Measurements from ENCODE around the gene LRRC41. TPM values are rescaled to one million over a fixed set of nuclear protein-coding genes. Genes with fewer than 3 reads are reported as not detected.

The LRRC41 gene
- total RNA-seq, 3 donors from 2014 or later: 60.0 to 85.5 (median 69.2) TPM

DNA sequence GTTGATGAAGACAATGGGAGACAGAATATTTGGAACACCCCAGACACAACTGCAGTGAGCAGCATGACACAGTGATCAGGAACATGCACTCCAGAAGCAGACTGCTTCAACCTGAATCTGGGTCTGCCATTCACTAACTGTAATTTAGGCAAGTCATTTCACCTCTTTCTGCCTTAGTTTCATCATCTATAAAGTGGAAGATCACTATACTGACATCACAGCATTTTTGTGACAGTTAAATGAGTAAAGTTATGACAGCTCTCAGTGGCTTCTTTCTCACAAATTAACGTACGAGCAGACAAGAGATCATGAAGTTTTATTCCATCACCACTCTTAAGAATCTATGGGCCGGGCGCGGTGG is 14.3 kb downstream of the LRRC41 start:
- intact Hi-C loops (cut with DNase I; ENCODE audit: low total_unique reads): no loop called here

DNA sequence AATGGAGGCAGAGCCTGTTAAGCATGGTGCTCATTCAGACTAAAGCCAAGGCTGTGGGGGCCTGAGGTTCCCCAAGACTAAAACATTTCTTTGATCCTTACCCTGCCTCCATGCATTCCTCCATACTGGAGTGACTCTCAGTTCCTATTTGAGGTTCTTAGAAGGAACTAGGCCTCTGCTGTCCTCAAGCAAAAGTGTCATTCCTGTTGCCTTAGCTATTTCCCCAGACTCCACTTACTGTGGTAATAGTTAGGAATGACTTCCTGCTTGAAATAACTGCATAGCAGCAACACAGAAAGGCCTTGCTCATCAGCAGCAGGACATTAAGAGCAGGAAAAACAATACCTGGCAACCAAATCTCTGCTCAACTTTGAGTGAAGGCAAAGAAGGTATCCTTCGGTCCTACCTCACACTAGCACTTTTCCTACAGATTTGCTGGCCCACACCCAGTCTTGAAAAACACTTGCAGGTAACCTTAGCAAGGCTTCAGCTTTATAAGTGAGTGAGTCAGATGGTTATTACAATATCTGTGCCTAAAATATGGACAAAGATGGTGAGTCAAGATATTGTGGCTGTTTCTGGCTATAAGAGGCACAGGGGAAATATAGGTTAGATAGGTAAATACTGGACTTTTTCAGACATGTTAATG is 14.8 kb downstream of the LRRC41 start:
- Histone ChIP-seq H3K27ac (no peak overlapping the region), H3K9me3 (no peaks in the 10 kb centered on the region), H3K4me1 (no peaks in the 10 kb centered on the region), H3K27me3 (no peaks in the 10 kb centered on the region), H3K4me3 (no peak overlapping the region), H3K36me3 (peaks cover 15% of the 10 kb centered on the region)
- TF ChIP-seq, protein P1, sequence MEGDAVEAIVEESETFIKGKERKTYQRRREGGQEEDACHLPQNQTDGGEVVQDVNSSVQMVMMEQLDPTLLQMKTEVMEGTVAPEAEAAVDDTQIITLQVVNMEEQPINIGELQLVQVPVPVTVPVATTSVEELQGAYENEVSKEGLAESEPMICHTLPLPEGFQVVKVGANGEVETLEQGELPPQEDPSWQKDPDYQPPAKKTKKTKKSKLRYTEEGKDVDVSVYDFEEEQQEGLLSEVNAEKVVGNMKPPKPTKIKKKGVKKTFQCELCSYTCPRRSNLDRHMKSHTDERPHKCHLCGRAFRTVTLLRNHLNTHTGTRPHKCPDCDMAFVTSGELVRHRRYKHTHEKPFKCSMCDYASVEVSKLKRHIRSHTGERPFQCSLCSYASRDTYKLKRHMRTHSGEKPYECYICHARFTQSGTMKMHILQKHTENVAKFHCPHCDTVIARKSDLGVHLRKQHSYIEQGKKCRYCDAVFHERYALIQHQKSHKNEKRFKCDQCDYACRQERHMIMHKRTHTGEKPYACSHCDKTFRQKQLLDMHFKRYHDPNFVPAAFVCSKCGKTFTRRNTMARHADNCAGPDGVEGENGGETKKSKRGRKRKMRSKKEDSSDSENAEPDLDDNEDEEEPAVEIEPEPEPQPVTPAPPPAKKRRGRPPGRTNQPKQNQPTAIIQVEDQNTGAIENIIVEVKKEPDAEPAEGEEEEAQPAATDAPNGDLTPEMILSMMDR (IDR thresholded peaks at IDR 0.05): no peak
- TF ChIP-seq POLR2A (IDR thresholded peaks at IDR 0.05) (no peak), POLR2AphosphoS5 (IDR thresholded peaks at IDR 0.05) (no peak)
- no peak for DNase-seq (ENCODE audit: low spot score in 2 of 2)
- intact Hi-C loops (cut with DNase I; ENCODE audit: low total_unique reads): no loop called here

More for the DNA sequence above, 14.3 kb downstream of the LRRC41 start:
- no peaks in the 10 kb centered on the region for H3K27me3 ChIP-seq
- H3K27ac ChIP-seq: no peak overlapping the region
- TF ChIP-seq POLR2AphosphoS5 (IDR thresholded peaks at IDR 0.05) (no peak), POLR2A (IDR thresholded peaks at IDR 0.05) (no peak)
- TF ChIP-seq, protein P1 (IDR thresholded peaks at IDR 0.05): no peak
- no peak overlapping the region for H3K4me3 ChIP-seq
- H3K9me3 ChIP-seq: no peaks in the 10 kb centered on the region
- H3K36me3 ChIP-seq: peaks cover 15% of the 10 kb centered on the region
- DNase-seq (ENCODE audit: low spot score in 2 of 2): no peak
- no peaks in the 10 kb centered on the region for H3K4me1 ChIP-seq

DNA sequence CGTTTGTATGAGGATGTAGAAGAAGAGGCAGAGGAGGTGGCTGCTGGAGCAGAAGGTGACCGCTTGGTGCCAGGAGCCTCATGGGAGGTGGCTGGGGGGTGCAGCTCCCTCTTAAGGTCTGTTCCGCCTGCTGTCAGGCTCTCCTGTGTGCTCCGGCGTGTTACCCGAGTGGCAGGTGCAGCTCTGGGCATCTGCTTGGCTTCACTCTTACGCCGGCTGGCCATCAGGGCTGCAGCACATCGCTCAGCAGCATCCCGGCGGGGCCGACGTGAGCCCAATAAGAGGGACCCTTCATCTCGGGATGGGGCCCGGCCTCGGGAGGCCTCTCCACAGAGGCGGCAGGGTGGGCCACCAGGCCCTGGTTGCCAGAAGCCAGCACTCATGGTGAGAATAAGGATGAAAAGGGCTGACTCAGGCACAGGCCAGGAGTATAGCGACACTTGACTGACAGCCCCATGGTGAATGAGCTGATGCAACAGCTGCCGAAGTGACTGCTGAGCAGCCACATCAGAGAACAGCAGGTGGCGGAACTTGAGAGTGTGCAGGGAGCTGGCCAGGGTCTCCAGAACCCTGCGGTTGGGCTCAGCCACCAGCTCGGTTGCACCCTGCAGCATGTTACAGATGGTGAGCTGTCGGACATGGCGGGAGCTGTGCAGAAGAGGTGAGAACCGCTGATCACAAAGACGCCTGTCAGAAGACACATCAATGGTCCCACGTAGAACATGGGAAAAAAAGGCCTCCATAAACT is 17.5 kb downstream of the LRRC41 start:
- Histone ChIP-seq H3K4me3 (no peak overlapping the region), H3K4me1 (no peaks in the 10 kb centered on the region), H3K36me3 (peaks cover 17% of the 10 kb centered on the region), H3K9me3 (no peaks in the 10 kb centered on the region), H3K27ac (no peak overlapping the region), H3K27me3 (no peaks in the 10 kb centered on the region)
- TF ChIP-seq POLR2AphosphoS5 (IDR thresholded peaks at IDR 0.05) (no peak), POLR2A (IDR thresholded peaks at IDR 0.05) (no peak)
- TF ChIP-seq, protein P1 (IDR thresholded peaks at IDR 0.05): no peak
- DNase-seq (ENCODE audit: low spot score in 2 of 2): no peak
- intact Hi-C loops (cut with DNase I; ENCODE audit: low total_unique reads): no loop called here

DNA sequence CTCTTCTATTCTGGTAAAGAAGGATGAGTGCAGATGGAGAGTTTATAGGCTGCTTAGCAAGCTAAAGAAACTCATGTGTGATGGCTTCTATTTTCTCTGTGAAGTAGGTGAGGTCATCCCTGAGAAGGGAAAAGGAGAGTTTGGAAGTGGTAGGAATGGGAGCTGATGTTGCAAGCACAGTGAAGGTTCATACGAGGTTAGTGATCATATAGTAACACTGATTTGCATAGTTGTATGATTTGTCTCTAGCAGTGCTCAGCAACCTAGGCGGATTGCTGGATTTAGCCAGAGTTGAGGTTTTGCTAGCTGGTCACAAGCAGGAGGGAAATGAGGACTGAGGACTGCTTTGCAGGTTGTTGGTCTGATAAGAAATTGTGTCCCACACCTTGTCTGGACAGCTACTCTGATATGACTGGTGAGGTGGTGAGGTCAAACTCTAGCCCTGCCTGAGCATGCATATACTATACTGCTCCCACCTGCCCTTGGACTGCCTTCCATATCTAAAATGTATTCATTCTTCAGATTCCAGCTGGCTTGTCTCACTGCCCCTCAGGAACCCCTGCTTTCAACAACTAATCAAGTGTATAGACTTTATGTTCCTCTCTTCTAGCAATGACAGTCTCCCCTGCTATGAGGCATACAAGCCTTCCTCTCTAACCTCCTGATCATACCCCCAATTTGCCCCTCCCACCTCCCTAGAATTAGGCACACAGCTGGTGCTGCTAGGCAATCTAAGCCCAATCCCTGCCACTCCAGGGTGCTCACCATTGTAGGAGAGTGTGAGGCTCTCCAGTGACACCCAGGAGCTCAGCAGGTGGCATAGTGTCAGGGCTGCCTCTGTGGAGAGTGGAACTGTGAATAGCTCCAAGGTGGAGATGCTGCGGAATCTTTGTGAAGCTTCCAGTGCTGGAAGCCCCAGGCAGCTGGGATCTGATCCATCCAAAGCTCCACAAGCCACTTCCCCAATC is 18.5 kb downstream of the LRRC41 start:
- intact Hi-C loops (cut with DNase I; ENCODE audit: low total_unique reads): no loop called here
- Histone ChIP-seq H3K4me3 (no peak overlapping the region), H3K36me3 (peaks cover 21% of the 10 kb centered on the region), H3K27me3 (no peaks in the 10 kb centered on the region), H3K9me3 (no peaks in the 10 kb centered on the region), H3K27ac (no peak overlapping the region), H3K4me1 (no peaks in the 10 kb centered on the region)
- TF ChIP-seq, protein P1 (IDR thresholded peaks at IDR 0.05): no peak
- TF ChIP-seq POLR2AphosphoS5 (IDR thresholded peaks at IDR 0.05) (no peak), POLR2A (IDR thresholded peaks at IDR 0.05) (no peak)
- DNase-seq (ENCODE audit: low spot score in 2 of 2): no peak

All from breast epithelium (tissue), 4 donors.